Naive thymus-derived CD8-positive, alpha-beta T cell (primary cell): ENCODE results near the gene LRRC4C. TPM values are rescaled to one million over a fixed set of nuclear protein-coding genes. Genes with fewer than 3 reads are reported as not detected.

ENCODE experiments used
- ATAC-seq, 2 donors: fragments of 150-1000 bp; cut with Tn5 transposase in 1 of 2; sonication (Bioruptor Pico), chemical (Tn5 transposase) in 1 of 2; 1 replicate in 1 of 2; 2 replicates in 1 of 2; pipeline ENCODE4 v1.10.0; 2021; ENCODE audit warnings: mild to moderate bottlenecking in 2 of 2, moderate library complexity in 2 of 2
- POLR2A ChIA-PET: fragments of 350-600 bp; sonication (Branson Sonifier 250); formaldehyde crosslinking; loops from one replicate; lab custom pipeline; 2021; ENCODE audit warnings: antibody characterized with exemption; lab: Charles Lee
- DNase-seq, 10 donors: peaks; one replicate each; pipeline versions ENCODE4 v3.0.0 to v3.0.0-alpha.2; 2020 to 2022
- H3K27ac Mint-ChIP-seq, 10 donors: one replicate each; pipeline ENCODE4 v1.8.0; 2020 to 2022; ENCODE audit warnings: mild to moderate bottlenecking in 10 of 10, mixed read lengths in 10 of 10, moderate library complexity in 4 of 10, inconsistent platforms in 1 of 10
- H3K27me3 Mint-ChIP-seq, 5 donors: one replicate each; pipeline ENCODE4 v1.8.0; 2021 to 2022; ENCODE audit warnings: mixed read lengths in 5 of 5
- H3K36me3 Mint-ChIP-seq, 3 donors: one replicate each; pipeline ENCODE4 v1.8.0; 2020 to 2022; ENCODE audit warnings: mixed read lengths in 3 of 3, mild to moderate bottlenecking in 2 of 3, inconsistent platforms in 1 of 3
- H3K4me1 Mint-ChIP-seq, 4 donors: one replicate each; pipeline ENCODE4 v1.8.0; 2021 to 2022; ENCODE audit warnings: mixed read lengths in 4 of 4
- H3K4me3 Mint-ChIP-seq, 10 donors: one replicate each; pipeline ENCODE4 v1.8.0; 2020 to 2022; ENCODE audit warnings: mild to moderate bottlenecking in 10 of 10, mixed read lengths in 10 of 10, moderate library complexity in 6 of 10, inconsistent platforms in 1 of 10
- H3K9me3 Mint-ChIP-seq, 9 donors: one replicate each; pipeline ENCODE4 v1.8.0; 2020 to 2022; ENCODE audit warnings: mixed read lengths in 9 of 9, mild to moderate bottlenecking in 3 of 9, inconsistent platforms in 1 of 9, moderate library complexity in 1 of 9
- polyA plus RNA-seq, 3 donors: library from polyadenylated mRNA; unstranded; fragments of 300-500 nt; fragmentation: Illumina TruSeq; gene quantifications; one replicate each; pipeline ENCODE4 v1.2.3, GENCODE V29; 2021
- total RNA-seq, 8 experiments: library from RNA in 2 of 8; stranded (reverse) in 2 of 8; gene quantifications; one replicate each; pipeline ENCODE4 v1.2.3 and lab custom pipeline; 2021 to 2026

The LRRC4C gene
- total and polyA plus RNA-seq, 5 experiments from 2014 or later: not detected

DNA sequence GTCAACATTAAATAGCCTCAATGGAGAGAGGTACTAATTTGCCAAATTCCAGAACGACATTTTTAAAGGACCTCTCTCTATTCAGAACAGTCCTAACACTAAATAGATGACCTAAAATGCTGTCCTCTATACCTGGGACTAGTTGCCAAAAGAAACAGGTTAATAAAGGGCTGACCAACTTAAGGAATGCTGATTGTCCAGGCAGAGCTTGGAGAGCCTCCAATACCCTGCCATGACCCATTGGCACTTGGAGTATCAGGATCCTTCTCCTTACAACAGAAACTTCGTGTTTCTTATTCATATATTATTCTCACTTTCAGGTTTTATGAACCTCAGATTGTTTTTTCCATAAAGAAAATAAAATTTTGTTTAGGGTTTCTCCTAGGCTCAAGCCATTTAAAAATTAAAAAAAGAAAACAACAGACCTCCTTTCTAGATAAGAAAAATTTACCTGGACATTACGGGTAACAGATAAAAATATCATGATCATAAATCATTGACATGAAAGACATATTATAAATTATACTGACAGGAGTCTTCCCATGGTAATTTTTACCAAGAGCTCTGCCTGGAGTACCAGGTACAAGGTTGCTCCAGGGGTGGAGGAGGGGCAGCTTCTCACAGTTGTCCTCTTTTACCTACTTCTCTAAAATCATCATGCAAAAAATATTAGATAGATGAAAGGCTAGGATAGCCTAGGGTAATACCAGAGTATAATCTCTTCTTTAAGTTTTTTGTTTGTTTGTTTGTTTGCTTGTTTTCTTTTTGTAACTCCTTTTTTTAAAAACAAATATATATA, 2.0 kb downstream of the LRRC4C start:
- ATAC-seq (no peak), DNase-seq (no peak)
- H3K4me1 Mint-ChIP-seq: peaks cover 0 to 2% (median 0%) of the 10 kb centered on the region in 4 donors
- POLR2A ChIA-PET: no interaction called here
- no peak overlapping the region for H3K4me3 Mint-ChIP-seq
- H3K27me3 Mint-ChIP-seq: peaks cover 7 to 30% (median 10%) of the 10 kb centered on the region in 5 donors
- no peaks in the 10 kb centered on the region for H3K36me3 Mint-ChIP-seq
- no peak overlapping the region for H3K27ac Mint-ChIP-seq
- no peaks in the 10 kb centered on the region for H3K9me3 Mint-ChIP-seq

DNA sequence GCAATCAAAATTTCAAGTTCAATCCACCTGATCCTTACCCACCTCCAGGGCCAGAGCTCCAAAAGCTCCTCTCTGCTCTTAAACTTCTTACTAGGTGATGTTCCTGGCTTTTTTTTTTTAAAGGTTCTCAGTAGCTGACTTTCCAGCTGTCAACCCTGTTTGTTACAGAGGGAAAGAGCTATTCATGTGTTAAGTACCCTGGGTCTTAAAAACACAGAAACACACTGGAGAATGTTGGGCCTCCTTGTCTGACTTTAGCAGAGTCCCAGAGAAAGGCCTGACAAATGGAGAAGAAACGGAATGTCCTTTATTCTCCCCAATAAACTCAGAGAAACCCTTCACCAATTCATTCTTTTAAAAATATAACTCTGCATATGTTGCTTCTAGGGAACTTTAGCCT, 3.2 kb downstream of the LRRC4C start:
- H3K9me3 Mint-ChIP-seq: peaks cover 0 to 2% (median 0%) of the 10 kb centered on the region in 9 donors
- peaks cover 7 to 30% (median 10%) of the 10 kb centered on the region in 5 donors for H3K27me3 Mint-ChIP-seq

DNA sequence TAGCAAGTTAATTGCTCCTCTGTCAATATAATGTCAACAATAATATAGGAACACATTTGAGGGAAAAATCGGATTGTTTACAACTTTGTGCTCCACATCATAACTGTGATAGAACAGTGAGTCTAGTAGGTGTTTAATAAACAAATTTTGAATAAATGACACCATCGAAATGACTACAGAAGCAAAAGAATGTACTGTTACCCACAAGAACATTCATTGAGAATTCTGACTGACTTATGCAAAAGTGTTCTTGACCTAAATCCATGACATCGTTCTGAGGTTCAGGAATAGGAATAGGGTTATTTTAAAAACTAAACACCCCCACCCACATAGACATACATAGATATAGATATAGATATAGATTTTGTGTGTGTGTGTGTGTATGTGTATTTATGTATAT, 8.4 kb downstream of the LRRC4C start:
- POLR2A ChIA-PET: no interaction called here
- DNase-seq (no peak), ATAC-seq (no peak)
- Mint-ChIP-seq H3K4me1 (no peaks in the 10 kb centered on the region), H3K27ac (no peak overlapping the region), H3K9me3 (peaks cover 0 to 28% (median 3%) of the 10 kb centered on the region in 9 donors), H3K27me3 (peaks cover 0 to under 1% (median 0%) of the 10 kb centered on the region in 5 donors), H3K36me3 (no peaks in the 10 kb centered on the region), H3K4me3 (no peak overlapping the region)

More for the DNA sequence above, 3.2 kb downstream of the LRRC4C start:
- H3K27ac Mint-ChIP-seq: no peak overlapping the region
- POLR2A ChIA-PET: no interaction called here
- no peak overlapping the region for H3K4me3 Mint-ChIP-seq
- DNase-seq (no peak), ATAC-seq (no peak)
- peaks cover 0 to 2% (median 0%) of the 10 kb centered on the region in 4 donors for H3K4me1 Mint-ChIP-seq
- H3K36me3 Mint-ChIP-seq: no peaks in the 10 kb centered on the region

DNA sequence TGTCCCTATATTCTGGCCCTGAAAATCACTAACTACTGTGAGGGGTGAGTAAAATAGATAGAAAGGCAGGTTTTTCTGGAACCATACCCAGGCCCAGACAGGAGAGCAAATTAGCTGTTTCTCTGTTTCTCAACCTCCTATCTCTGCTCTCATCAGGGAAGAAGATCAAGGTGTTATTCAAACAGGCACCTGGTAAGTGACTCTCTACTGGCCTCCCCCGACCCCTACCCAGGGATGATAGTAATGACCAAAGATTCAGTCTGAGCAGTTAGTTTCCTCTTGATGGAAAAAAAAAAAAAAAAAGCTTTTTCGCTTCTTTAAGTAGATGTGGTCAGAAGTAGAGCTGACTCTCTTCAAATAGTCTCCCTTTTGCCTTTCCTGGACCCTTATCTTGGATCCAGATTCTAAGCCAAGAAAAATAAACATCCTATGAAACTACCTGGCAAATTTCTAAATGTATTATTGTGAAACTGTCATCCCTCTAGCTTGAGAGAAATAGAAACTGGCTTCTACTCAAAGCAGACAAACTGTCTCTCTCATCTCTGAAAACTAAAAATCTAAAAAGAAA, 9.9 kb downstream of the LRRC4C start:
- POLR2A ChIA-PET: no interaction called here
- no peak for DNase-seq
- H3K36me3 Mint-ChIP-seq: peaks cover 0 to 1% (median 0%) of the 10 kb centered on the region in 3 donors
- no peaks in the 10 kb centered on the region for H3K4me1 Mint-ChIP-seq
- no peak overlapping the region for H3K4me3 Mint-ChIP-seq
- H3K9me3 Mint-ChIP-seq: peaks cover 0 to 28% (median 4%) of the 10 kb centered on the region in 9 donors
- ATAC-seq: no peak
- no peaks in the 10 kb centered on the region for H3K27me3 Mint-ChIP-seq
- H3K27ac Mint-ChIP-seq: no peak overlapping the region

DNA sequence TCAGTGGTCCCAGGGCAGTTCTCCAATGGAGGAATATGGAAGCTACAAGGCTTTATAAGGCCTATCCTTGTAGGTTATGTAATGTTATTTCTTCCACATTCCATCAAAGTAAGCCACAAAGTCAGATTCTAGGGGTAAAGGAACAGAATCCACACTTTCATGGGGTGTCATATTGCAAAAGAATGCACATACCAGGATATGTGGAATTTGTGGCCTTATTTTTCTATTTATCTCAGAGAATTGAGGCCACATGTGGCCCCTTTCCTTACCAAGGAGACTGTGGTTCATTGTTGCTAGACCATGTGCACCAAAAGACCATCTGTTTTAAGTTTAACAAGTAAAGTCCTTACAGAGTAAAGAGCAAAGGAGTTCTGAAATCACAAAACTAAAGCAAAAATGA, 12.9 kb downstream of the LRRC4C start:
- H3K4me1 Mint-ChIP-seq: no peaks in the 10 kb centered on the region
- POLR2A ChIA-PET: no interaction called here
- DNase-seq: no peak
- peaks cover 0 to 28% (median 7%) of the 10 kb centered on the region in 9 donors for H3K9me3 Mint-ChIP-seq
- ATAC-seq: no peak
- peaks cover 0 to 5% (median 0%) of the 10 kb centered on the region in 3 donors for H3K36me3 Mint-ChIP-seq
- H3K4me3 Mint-ChIP-seq: no peak overlapping the region
- no peak overlapping the region for H3K27ac Mint-ChIP-seq
- H3K27me3 Mint-ChIP-seq: no peaks in the 10 kb centered on the region

DNA sequence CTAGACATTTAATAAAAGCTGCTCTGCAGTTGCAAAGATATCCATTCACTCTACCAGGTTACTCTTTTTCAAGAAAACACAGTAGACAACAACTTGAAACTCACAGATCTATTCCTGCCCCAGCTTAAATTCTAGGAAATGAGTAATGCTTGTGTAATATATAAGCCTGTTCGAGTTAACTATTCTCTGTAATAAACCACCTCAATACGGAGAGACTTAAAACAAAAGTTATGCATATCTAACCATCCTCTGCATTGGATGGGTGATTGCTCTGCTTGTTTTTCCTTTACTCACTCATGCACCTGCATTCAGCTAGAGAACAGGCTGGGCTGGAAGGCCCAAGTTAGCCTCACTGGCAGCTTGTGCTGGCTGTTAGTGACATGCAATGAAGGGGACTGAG, 13.3 kb downstream of the LRRC4C start:
- POLR2A ChIA-PET: no interaction called here

DNA sequence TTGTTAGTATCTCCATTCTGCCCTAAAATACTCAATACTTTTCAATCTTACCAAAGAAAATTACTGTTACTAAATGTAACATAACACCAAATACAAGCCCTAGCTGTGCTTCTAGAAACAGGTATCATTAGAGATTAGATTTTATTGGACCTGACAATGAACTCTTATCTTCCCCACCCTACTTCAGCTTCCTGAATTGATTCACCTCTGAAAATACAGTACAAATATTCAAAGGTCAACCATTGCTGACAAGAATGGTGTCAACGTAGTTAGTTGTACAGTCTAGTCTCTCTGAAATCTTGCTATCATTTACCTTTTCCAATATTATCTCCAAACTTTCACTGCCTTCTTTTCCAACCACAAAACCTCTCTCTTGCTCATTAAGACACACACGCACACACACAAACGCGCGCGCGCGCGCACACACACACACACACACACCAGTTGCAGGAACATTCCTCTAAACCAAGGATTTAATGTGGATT, 22.4 kb downstream of the LRRC4C start:
- DNase-seq (no peak), ATAC-seq (no peak)
- POLR2A ChIA-PET: no interaction called here
- H3K4me3 Mint-ChIP-seq: no peak overlapping the region
- no peaks in the 10 kb centered on the region for H3K36me3 Mint-ChIP-seq
- H3K9me3 Mint-ChIP-seq: peaks cover 0 to 18% (median 9%) of the 10 kb centered on the region in 9 donors
- no peaks in the 10 kb centered on the region for H3K27me3 Mint-ChIP-seq
- H3K4me1 Mint-ChIP-seq: no peaks in the 10 kb centered on the region
- H3K27ac Mint-ChIP-seq: no peak overlapping the region

More for the DNA sequence above, 13.3 kb downstream of the LRRC4C start:
- Mint-ChIP-seq H3K27me3 (no peaks in the 10 kb centered on the region), H3K9me3 (peaks cover 0 to 27% (median 7%) of the 10 kb centered on the region in 9 donors), H3K27ac (no peak overlapping the region), H3K4me1 (no peaks in the 10 kb centered on the region), H3K4me3 (no peak overlapping the region), H3K36me3 (peaks cover 0 to 5% (median 0%) of the 10 kb centered on the region in 3 donors)
- no peak for DNase-seq
- ATAC-seq: no peak

DNA sequence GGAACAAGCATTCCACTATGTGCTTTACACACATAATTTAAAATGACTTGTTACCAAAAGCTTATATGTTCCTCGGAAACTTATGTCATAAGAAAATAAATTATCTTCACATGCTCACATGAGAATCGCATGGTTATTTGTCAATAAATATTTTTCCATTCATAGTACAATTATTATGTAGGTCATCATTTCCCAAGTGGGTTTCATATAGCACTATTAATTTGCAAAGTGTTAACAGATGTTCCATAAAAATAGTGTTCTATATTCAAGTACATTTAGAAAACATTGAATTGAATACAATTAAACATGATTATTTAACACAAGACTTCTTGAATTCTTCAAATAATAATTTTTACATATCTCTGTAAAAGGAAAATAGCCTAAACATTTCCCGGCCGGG, 23.9 kb downstream of the LRRC4C start:
- Mint-ChIP-seq H3K4me1 (no peaks in the 10 kb centered on the region), H3K27ac (no peak overlapping the region), H3K36me3 (no peaks in the 10 kb centered on the region), H3K4me3 (no peak overlapping the region), H3K27me3 (no peaks in the 10 kb centered on the region), H3K9me3 (peaks cover 0 to 15% (median 8%) of the 10 kb centered on the region in 9 donors)
- ATAC-seq (no peak), DNase-seq (no peak)
- POLR2A ChIA-PET: no interaction called here

DNA sequence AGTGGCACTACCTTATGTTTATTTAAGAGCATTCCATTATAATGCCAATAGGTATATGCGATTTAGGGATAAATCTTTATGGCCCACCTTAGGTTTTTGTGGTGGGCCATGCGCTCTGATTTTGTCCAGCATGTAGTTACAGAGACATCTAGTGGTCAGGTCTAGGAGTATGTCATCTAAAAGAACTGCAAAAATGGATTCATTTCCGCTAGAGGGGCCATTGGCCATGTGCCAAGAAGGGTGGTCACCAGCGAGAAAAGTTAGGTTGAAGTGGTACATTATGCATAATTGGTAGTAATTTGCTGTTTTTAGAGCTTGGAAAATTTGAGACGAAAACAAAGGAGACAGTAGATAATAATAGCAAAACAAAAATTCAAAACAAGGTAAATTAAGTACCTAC, 27.7 kb downstream of the LRRC4C start:
- Mint-ChIP-seq H3K4me1 (no peaks in the 10 kb centered on the region), H3K27me3 (no peaks in the 10 kb centered on the region), H3K9me3 (peaks cover 0 to 18% (median 9%) of the 10 kb centered on the region in 9 donors), H3K36me3 (no peaks in the 10 kb centered on the region), H3K4me3 (no peak overlapping the region), H3K27ac (no peak overlapping the region)
- DNase-seq (no peak), ATAC-seq (no peak)
- POLR2A ChIA-PET: no interaction called here

DNA sequence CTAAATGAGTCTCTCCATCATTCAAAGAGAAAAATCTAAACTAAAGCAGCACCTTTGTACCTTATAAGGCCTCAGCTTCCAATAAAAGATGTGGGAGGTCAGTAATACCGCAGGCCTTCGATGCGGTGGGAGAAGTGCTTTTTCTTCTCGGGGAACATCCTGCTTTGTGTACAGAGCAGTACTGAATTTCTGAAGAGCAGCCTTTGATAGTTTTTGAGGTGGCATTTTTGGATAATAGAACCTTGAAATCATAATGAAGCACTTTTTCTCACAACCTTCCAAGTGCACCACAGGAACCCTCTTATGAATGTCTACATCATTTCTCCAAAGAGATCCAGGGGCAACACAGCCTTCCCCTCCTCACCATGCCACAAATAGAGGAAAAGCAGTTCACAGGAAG, 39.6 kb downstream of the LRRC4C start:
- H3K27me3 Mint-ChIP-seq: no peaks in the 10 kb centered on the region
- no peaks in the 10 kb centered on the region for H3K36me3 Mint-ChIP-seq
- no peak overlapping the region for H3K27ac Mint-ChIP-seq
- ATAC-seq (no peak), DNase-seq (no peak)
- no peaks in the 10 kb centered on the region for H3K4me1 Mint-ChIP-seq
- peaks cover 0 to 25% (median 5%) of the 10 kb centered on the region in 9 donors for H3K9me3 Mint-ChIP-seq
- POLR2A ChIA-PET: no interaction called here
- no peak overlapping the region for H3K4me3 Mint-ChIP-seq

DNA sequence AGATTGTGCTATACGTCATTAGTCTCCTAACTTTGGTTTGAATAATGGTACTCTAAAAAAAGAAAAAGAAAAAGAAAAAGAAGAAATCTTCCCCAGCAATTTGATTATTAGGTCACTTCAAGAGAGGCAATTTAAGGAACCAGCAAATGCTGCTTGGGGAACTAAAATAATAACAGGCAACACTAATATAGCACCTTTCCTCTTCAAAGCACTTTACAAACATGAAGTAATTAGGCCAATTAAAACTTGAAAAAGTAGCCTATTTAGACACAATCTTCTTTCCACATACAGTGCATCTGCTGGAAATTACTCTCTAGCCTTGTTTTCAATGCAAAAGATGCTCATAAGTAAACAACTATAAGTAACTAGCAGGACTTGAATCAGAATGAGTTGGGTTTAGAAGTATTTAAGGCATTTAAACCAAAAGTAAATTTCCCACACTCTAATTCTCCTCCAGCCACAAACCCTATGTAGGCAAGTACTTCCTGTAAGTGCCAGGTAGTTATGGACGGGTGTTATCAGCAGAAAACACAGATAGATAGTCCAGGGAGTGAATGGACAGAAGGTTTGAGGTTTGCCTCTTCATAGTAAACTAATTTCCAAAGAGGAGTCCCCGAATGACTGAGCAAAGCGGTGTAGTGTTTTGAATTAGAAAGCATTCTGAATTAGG, 44.5 kb downstream of the LRRC4C start:
- Mint-ChIP-seq H3K4me1 (no peaks in the 10 kb centered on the region), H3K36me3 (no peaks in the 10 kb centered on the region), H3K27ac (no peak overlapping the region), H3K9me3 (peaks cover 0 to 26% (median 3%) of the 10 kb centered on the region in 9 donors), H3K4me3 (no peak overlapping the region), H3K27me3 (no peaks in the 10 kb centered on the region)
- POLR2A ChIA-PET: no interaction called here
- DNase-seq: no peak
- ATAC-seq: no peak

DNA sequence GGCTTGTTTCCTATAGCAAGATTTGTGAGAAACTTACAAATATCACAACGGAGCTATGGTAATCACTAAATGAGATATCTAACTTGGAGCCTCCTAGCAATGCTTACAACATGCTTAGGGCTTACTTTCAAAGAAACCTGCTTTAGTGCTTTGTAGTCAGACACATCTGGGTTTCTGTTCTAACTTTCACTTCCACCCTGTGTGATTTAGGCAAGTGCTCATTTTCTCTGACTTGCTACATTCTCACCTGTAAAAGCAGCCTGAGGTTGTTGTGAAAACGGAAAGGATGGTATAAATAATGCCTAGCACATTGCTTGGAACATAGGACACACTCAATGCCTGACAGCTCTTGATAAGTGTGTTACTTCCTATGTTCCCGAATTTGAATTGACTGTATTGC, 45.6 kb downstream of the LRRC4C start:
- no peaks in the 10 kb centered on the region for H3K36me3 Mint-ChIP-seq
- H3K27ac Mint-ChIP-seq: no peak overlapping the region
- ATAC-seq: no peak
- POLR2A ChIA-PET: no interaction called here
- H3K9me3 Mint-ChIP-seq: peaks cover 0 to 29% (median 4%) of the 10 kb centered on the region in 9 donors
- no peaks in the 10 kb centered on the region for H3K27me3 Mint-ChIP-seq
- H3K4me1 Mint-ChIP-seq: no peaks in the 10 kb centered on the region
- DNase-seq: no peak
- no peak overlapping the region for H3K4me3 Mint-ChIP-seq

DNA sequence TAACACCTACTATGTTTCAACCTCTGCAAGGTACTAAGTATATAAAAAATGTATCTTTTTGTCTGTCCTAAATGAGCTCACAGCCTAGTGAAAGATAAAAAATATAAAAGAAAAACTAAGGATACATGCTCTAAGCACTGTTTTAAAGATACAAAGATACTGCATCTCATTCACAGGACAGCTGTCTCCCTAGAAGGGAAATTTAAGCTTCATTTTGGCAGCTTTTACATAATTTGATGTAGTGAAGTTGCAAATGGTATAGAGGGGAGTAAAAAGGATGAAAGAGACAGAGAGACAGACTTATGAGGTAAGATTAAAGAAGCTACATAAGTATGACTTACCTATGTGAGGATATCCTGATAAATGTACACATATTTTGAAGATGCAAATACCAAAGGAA, 53.6 kb downstream of the LRRC4C start:
- POLR2A ChIA-PET: no interaction called here

More for the DNA sequence above, 53.6 kb downstream of the LRRC4C start:
- Mint-ChIP-seq H3K27me3 (no peaks in the 10 kb centered on the region), H3K4me3 (no peak overlapping the region), H3K27ac (no peak overlapping the region), H3K9me3 (peaks cover 0 to 19% (median 6%) of the 10 kb centered on the region in 9 donors), H3K4me1 (no peaks in the 10 kb centered on the region), H3K36me3 (no peaks in the 10 kb centered on the region)
- ATAC-seq: no peak
- no peak for DNase-seq
